NOMO-1 treated with DMSO at 0.1 percent for 48 hours (cell line): ENCODE results near the gene ABHD12B.

Experiments used
- DNase-seq: peaks from one replicate; lab custom pipeline; 2025; ENCODE audit not compliant: unreplicated experiment; lab: John Stamatoyannopoulos, UW

Gene ABHD12B

GRCh38 chr14:50839048-50839447 lies 32.8 kb upstream of the ABHD12B start:
- no peak for DNase-seq

- DNase-seq = no peak
These were observed 32.2 kb upstream of the ABHD12B start for GRCh38 chr14:50839691-50840090.

GRCh38 chr14:50844391-50844790 lies 27.5 kb upstream of the ABHD12B start:
- no peak for DNase-seq

- no peak for DNase-seq
These were observed 26.7 kb upstream of the ABHD12B start for GRCh38 chr14:50845166-50845565.

- DNase-seq = no peak
These were observed 25.5 kb upstream of the ABHD12B start for GRCh38 chr14:50846226-50846880.

- no peak for DNase-seq
These were observed 18.0 kb upstream of the ABHD12B start for GRCh38 chr14:50853891-50854290.

- DNase-seq = no peak
These were observed 17.3 kb upstream of the ABHD12B start for GRCh38 chr14:50854521-50854920.

- no peak for DNase-seq
These were observed 16.3 kb upstream of the ABHD12B start for GRCh38 chr14:50855558-50855957.

- DNase-seq = no peak
These were observed 15.2 kb upstream of the ABHD12B start for GRCh38 chr14:50856660-50857059.

GRCh38 chr14:50859296-50859624 lies 12.6 kb upstream of the ABHD12B start:
- no peak for DNase-seq

- peak; percentile 76 for DNase-seq
These were observed 11.3 kb upstream of the ABHD12B start for GRCh38 chr14:50860478-50861086.

GRCh38 chr14:50862036-50862570 lies 9.8 kb upstream of the ABHD12B start:
- no peak for DNase-seq

- no peak for DNase-seq
These were observed 7.6 kb upstream of the ABHD12B start for GRCh38 chr14:50864237-50864636.

- no peak for DNase-seq
These were observed 6.9 kb upstream of the ABHD12B start for GRCh38 chr14:50864946-50865345.

- DNase-seq = peak; percentile 43
These were observed 6.3 kb upstream of the ABHD12B start for GRCh38 chr14:50865391-50866076.

- DNase-seq = no peak
These were observed 625 bp upstream of the ABHD12B start for GRCh38 chr14:50871228-50871627.

GRCh38 chr14:50874757-50875156 lies 2.9 kb downstream of the ABHD12B start:
- peak; percentile 52 for DNase-seq

GRCh38 chr14:50875359-50876070 lies 3.7 kb downstream of the ABHD12B start:
- DNase-seq = no peak

- DNase-seq = no peak
These were observed 11.3 kb downstream of the ABHD12B start for GRCh38 chr14:50882932-50883826.

- no peak for DNase-seq
These were observed 12.0 kb downstream of the ABHD12B start for GRCh38 chr14:50883827-50884197.

GRCh38 chr14:50887476-50887875 lies 15.6 kb downstream of the ABHD12B start:
- no peak for DNase-seq
